H1 (cell line): ENCODE results near the gene ELAVL2.

Experiments
- BRCA1 ChIP-seq: IDR thresholded peaks from 2 replicates; pipeline ENCODE4 v1.6.1; 2012; ENCODE audit warnings: low read depth, low read length, improper control_type of control experiment
- CREB1 ChIP-seq: IDR thresholded peaks from 2 replicates; pipeline ENCODE4 v1.6.1; 2012; ENCODE audit warnings: inconsistent platforms
- EP300 ChIP-seq, 2 experiments: IDR thresholded peaks; 1 replicate in 1 of 2; 2 replicates in 1 of 2; pipeline ENCODE4 v1.6.1; 2011 to 2012; ENCODE audit warnings: low read depth in 2 of 2, low read length in 2 of 2, mild to moderate bottlenecking in 2 of 2, borderline replicate concordance in 1 of 2, inconsistent platforms in 1 of 2, moderate library complexity in 1 of 2
- EZH2 ChIP-seq: fragments of 200-600 bp; sonication (generic); IDR thresholded peaks from 2 replicates; pipeline ENCODE4 v1.7.1; 2012; ENCODE audit warnings: low read depth, mild to moderate bottlenecking, moderate library complexity, low read length, inconsistent platforms; ENCODE audit not compliant: severe bottlenecking
- FOSL1 ChIP-seq: IDR thresholded peaks from 2 replicates; pipeline ENCODE4 v1.6.1; 2011; ENCODE audit warnings: mild to moderate bottlenecking, low read depth, low read length, moderate library complexity; ENCODE audit not compliant: insufficient read depth
- GABPA ChIP-seq: IDR thresholded peaks from 2 replicates; pipeline ENCODE4 v1.6.1; 2011; ENCODE audit warnings: mild to moderate bottlenecking, low read length, moderate library complexity, borderline replicate concordance; ENCODE audit not compliant: insufficient read depth
- HDAC2 ChIP-seq, 2 experiments: fragments of 300-600 bp in 1 of 2; sonication (generic) in 1 of 2; IDR thresholded peaks; 2 replicates each; pipeline ENCODE4 v1.6.1; 2011 to 2012; ENCODE audit warnings: low read depth in 2 of 2, low read length in 2 of 2, mild to moderate bottlenecking in 2 of 2, moderate library complexity in 2 of 2, borderline replicate concordance in 1 of 2, inconsistent platforms in 1 of 2
- NRF1 ChIP-seq: IDR thresholded peaks from 2 replicates; pipeline ENCODE4 v1.6.1; 2011; ENCODE audit warnings: mild to moderate bottlenecking, low read depth, low read length, improper control_type of control experiment
- RFX5 ChIP-seq: IDR thresholded peaks from 2 replicates; pipeline ENCODE4 v1.6.1; 2011; ENCODE audit warnings: low read depth, low read length, improper control_type of control experiment, borderline replicate concordance
- SRF ChIP-seq: IDR thresholded peaks from 2 replicates; pipeline ENCODE4 v1.6.1; 2011; ENCODE audit warnings: mild to moderate bottlenecking, low read depth, low read length, moderate library complexity
- ZNF274 ChIP-seq: IDR thresholded peaks from 2 replicates; pipeline ENCODE4 v1.7.0; 2012; ENCODE audit warnings: low read length, borderline replicate concordance; ENCODE audit errors: extremely low read depth
- TF ChIP-seq, protein P1 (sequence below): IDR thresholded peaks from 2 replicates; pipeline ENCODE4 v1.6.1; 2011; ENCODE audit warnings: low read length, improper control_type of control experiment
- TF ChIP-seq, protein P2 (sequence below), 3 experiments: IDR thresholded peaks; 1 replicate in 2 of 3; 2 replicates in 1 of 3; pipeline versions ENCODE4 v1.5.1 to v1.6.1; 2011; ENCODE audit warnings: low read length in 3 of 3, mild to moderate bottlenecking in 3 of 3, inconsistent platforms in 2 of 3, low read depth in 1 of 3, moderate library complexity in 1 of 3; ENCODE audit not compliant: insufficient read depth in 1 of 3; ENCODE audit errors: control extremely low read depth in 1 of 3

DNA sequence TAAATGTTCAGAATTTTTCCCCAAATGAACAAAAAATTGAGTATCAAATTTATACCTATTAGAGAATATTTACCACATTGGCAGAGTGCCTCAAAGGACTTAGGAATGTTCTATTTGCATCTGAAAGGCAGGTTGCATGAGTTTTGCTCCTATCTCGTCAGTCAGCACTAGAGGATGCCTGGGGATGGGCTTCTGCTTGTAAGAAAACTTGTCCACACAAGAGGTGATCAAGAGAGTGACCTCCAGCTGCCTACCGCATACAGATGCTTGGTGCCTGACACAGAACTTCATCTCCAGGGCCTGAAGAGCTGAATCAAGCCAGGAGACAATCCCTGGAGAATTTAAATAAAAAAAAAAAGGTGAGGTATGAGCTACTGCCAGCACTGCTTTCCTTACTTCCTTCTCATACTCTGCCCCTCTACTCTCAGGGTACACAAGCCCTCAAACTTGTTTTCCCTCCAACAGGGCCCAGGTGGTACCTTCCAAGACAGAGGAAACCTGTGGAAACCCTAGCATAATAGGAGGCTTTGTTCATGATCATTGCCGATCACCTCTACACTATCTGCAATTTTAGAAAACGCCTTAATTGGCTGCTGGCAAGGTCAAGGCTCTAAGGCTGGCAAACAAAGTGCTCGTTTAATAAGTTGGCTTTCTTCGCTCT is 166.6 kb downstream of the ELAVL2 start:
- TF ChIP-seq EP300 (IDR thresholded peaks at IDR 0.05; ENCODE audit: borderline replicate concordance in 1 of 2, low read depth in 2 of 2, low read length in 2 of 2) (no peak), EZH2 (no peak), GABPA (no peak), SRF (no peak), RFX5 (no peak), FOSL1 (no peak), BRCA1 (no peak), HDAC2 (IDR thresholded peaks at IDR 0.05; ENCODE audit: borderline replicate concordance in 1 of 2, low read depth in 2 of 2, low read length in 2 of 2) (no peak), CREB1 (no peak), ZNF274 (no peak), NRF1 (no peak)
- TF ChIP-seq, protein P1, sequence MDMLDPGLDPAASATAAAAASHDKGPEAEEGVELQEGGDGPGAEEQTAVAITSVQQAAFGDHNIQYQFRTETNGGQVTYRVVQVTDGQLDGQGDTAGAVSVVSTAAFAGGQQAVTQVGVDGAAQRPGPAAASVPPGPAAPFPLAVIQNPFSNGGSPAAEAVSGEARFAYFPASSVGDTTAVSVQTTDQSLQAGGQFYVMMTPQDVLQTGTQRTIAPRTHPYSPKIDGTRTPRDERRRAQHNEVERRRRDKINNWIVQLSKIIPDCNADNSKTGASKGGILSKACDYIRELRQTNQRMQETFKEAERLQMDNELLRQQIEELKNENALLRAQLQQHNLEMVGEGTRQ, result no peak
- TF ChIP-seq, protein P2, sequence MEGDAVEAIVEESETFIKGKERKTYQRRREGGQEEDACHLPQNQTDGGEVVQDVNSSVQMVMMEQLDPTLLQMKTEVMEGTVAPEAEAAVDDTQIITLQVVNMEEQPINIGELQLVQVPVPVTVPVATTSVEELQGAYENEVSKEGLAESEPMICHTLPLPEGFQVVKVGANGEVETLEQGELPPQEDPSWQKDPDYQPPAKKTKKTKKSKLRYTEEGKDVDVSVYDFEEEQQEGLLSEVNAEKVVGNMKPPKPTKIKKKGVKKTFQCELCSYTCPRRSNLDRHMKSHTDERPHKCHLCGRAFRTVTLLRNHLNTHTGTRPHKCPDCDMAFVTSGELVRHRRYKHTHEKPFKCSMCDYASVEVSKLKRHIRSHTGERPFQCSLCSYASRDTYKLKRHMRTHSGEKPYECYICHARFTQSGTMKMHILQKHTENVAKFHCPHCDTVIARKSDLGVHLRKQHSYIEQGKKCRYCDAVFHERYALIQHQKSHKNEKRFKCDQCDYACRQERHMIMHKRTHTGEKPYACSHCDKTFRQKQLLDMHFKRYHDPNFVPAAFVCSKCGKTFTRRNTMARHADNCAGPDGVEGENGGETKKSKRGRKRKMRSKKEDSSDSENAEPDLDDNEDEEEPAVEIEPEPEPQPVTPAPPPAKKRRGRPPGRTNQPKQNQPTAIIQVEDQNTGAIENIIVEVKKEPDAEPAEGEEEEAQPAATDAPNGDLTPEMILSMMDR (IDR thresholded peaks at IDR 0.05; ENCODE audit: control extremely low read depth in 1 of 3, insufficient read depth in 1 of 3, low read depth in 1 of 3, low read length in 3 of 3), result no peak
